GM18870 (cell line): ENCODE results near the gene NRM.
"Not testable (repeated sequence)": the region's sequence is repeated elsewhere in the genome, so short reads cannot be mapped to it uniquely, and the experiment has no call there.

Experiments used
- ATAC-seq: cut with Tn5 transposase; IDR thresholded peaks from one replicate; pipeline ENCODE4 v1.9.1; 2021; ENCODE audit warnings: moderate library complexity; ENCODE audit not compliant: unreplicated experiment

Gene NRM

DNA sequence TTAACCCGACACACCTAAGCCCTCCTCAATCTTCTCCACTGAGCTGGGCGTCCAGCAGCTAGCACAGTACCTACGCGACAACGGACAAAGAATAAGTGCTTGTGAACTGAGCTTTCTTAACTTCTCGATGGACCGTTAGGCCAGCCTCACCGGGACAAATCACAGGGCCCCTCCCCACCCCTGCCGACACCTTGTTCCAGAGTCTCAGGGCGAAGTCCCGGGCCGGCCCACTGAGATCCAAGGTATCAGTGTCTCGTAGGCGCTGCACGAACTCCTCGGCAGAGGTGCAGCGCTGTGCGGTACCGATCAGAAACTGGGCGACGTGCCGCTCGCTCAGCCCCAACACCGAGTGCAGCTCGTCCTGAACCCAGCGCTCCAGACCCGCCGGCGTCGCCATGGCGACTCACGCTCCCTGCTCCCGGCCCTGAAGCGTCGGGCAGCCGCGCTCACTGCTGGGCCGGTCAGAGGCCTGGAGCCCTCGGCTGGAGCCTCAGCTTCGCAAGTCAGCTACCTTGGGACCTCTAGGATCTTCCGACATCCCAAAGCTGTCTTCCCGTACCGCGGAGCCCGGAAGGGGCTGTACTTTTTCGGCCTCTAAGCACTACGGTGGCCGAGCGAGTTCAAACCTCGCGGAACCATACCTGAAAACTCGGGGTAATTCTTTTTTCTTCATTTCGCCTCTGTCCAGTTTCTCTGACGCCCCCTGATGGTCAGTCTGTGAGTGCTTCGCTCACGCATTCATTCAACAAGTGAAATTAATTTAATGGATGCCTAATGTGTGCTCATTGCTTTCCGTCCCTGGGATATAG lies 18.1 kb downstream of the NRM start, which contains the start of gene DHX16:
TSS of gene DHX16 (minus strand) at position 562 of the 809 bp plus-strand sequence. CDS start at position 397, 165 bp downstream.
- peak; percentile 65 for ATAC-seq

DNA sequence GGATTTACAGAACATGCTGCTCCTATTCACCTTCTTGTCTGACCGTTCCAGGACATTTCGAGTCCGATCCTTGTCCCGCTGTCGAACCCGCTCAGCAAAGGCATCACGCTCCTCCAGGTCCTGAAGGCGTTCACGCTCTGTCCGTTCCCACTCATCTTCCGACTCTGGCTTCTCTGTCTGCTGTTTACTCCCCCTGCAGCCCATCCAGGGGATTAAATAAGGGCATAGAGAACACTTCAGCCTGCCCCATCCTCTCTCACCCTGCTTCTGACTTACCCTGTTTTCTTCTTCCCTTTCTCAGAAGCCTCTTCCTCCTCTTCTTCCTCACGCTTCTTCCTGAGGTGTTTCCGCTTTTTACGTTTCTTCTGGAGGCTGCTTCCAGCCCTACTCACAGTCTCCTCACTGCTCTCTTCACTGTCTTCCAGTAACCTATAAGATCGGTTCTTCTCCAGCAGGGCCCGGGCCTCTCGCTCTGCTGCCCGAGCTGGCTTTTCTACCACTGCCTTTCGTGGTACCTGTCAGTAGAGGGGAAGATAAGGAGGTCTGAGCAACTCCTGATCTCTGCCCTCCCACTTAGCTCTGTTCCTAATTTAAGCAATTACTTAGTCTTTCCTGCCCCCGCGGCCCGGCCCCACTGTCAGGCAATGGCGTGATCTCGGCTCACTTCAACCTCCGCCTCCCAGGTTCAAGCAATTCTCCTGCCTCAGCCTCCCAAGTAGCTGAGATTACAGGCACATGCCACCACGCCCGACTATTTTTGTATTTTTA lies 19.8 kb downstream of the NRM start:
- no peak for ATAC-seq

DNA sequence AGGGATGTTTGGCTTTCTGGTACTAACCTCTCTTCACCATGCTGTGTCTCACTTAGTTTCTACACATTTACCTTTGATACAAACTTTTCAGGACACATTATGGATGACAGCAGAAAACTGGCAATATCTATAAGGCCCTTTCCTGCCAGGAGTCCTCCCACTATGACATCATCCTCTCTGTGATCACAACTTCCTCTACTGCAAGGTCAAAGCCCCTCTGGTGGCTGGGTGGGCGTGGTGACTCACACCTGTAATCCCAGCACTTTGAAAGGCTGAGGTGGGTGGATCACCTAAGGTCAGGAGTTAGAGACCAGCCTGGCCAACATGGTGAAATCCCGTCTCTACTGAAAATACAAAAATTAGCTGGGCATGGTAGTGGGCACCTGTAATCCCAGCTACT lies 24.5 kb downstream of the NRM start:
- ATAC-seq, result not testable (repeated sequence)

DNA sequence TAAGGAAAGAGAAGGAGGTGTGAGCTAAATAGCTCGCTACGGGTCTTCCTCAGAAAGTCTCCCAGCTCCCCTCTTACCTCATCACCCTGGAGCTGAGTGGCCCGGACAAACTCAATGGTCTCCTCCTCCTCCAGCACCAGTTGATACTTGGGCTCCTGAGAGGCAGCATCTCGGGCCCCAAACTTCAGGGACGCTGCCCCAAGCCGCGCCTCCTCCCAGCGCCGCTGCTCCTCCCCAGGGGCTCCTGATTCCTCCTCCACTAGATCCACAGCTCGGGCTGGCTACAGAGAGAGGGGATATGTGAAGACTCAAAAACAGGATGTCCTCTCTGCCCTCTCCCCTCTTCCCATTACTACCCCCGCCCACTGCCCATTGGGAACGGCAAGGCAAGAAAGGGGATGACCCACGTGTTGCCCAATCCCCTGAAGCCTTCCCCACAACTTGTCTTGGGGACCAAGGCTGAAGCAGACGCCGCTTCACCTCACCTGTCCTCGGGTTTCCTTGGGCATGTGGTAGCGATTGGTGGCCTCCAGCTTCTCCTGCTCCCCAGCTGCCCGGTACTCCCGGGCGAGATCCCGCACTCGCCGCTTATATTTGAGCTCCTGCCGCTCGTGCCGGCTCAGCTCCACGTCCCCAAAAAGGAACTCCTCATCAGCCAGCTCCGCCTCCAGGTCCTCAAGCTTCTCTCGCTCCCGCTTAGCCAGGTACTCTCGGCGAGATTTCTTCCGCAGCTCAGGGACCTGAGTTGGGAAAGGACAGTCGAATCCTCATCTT lies 25.6 kb downstream of the NRM start:
- ATAC-seq, result no peak

DNA sequence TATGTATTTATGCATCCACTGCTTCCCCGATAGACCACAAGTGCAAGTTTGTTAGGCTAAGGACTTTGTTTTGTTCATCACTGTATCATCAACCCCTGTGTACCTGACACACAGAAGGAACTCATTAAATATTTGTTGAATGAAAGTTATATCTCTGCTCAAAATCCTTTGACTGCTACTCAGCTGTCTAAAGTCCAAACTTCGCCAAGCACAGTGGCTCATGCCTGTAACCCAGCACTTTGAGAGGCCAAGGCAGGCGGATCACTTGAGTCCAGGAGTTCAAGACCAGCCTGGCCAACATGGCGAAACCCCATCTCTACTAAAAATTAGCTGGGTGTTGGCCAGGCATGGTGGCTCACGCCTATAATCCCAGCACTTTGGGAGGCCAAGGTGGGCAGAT lies 32.9 kb downstream of the NRM start:
- not testable (repeated sequence) for ATAC-seq

DNA sequence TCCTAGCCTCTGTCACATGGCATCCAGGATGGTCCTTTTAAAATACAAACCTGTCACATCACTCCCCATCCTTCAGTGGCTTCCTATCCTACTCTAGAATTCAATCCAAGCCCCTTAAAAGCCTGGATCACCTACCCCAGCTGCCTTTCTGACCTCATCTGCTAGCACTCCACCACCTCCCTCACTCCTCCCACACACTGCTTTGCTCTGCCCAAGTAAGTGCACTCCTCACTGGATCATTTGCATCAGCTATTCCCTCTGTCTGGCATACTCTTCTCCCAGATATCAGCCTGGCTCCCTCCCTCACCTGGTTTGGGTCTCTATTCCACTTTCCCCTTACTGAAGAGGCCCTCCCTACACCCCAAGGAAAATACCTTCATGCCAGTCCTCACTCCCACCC lies 33.3 kb downstream of the NRM start:
- ATAC-seq, result no peak

DNA sequence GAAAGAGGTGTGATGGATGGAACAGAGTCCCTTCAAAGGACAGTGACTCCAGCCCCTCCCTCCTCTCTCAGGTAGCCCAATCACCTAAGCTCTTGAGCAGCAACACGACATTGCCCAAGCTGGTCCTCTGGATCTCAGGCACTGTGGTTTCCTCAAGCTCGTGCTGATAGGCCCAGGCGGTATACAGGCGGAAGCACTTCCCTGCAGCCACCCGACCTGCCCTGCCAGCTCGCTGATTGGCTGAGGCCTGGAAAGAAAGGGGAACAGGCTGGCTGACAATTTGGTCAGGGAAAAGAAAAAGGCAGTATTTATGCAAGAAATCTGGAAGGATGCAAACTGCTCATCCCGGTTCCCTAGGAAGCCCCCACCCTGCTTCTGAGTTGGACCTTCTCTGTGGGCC lies 34.3 kb downstream of the NRM start:
- ATAC-seq, result no peak

DNA sequence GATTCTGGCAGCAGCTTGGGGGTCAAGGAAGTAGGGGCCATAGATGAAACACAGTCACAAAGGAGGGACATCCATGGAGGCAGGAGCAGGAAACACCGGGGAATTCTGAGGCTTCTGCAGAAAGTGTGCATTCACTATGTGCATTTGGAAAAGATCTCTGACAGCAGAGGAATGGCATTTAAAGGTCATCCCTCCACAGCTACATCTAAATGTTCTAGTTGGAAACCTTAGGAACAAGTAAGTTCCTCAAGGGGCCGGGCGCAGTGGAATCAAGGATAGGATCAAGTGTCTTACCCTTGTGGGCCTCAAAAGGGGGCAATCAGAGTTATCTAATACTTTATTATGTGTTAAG lies 35.1 kb downstream of the NRM start:
- ATAC-seq, result no peak

DNA sequence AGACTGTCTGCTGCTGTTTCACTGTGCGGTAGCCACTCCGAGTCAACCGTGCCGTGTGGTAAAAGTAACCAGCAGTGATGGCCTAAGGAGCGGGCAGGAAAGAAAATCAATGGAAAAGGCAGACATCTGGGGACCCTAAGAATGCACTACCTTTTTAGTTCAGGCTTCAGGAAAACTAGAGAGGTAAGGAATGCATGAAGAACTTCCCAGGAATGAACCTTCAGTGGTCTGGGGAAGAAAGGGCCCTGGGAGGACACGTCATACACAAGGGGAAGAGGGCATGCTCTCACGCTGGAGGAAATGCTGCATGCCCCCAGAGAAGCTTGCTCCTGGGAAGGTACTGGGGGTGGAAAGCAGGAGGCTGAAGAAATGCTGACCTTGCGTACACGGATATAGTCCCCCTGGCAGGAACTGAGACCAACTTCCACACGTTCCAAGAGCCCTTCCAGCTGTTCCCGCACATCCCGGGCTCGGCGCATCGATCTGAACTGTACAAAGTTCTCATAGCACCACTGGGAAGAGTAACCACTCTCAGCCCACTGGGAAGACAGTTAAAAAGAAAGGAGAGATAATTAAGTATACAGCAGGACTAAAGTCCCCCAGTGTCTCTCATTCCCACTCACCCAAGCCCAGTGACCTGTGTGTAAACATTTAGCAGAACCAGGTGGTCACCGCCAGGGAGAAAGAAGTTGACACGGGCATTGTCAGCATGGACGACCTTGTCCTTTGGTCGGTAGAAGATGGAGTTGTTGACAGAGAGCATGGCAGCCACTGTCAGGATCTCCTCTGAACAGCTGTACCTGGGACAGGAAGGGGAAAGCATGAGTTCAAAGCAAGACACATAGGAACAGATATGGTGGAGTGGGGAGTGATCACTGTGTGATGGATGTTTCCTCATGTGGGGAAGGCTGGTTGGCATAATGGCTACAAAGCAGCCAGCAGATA lies 35.7 kb downstream of the NRM start:
- no peak for ATAC-seq

DNA sequence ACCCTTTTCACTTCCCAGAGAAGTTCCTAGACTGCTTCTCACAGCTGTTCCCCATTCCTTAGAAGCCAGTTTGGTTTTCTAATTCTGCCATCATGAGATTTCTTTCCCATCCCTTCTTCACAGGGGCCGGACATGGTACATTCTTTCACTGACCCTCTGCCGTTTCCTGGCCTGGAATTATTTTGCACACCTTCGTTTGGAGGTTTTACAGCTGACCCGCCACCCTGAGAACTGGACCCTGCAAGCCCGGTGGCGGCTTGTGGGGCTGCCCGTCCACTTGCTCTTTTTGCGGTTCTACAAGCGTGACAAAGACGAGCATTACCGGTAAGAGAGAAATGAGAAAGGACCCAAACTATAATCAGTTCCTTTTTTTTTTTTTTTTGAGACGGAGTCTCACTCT lies 39.6 kb downstream of the NRM start:
- no peak for ATAC-seq

DNA sequence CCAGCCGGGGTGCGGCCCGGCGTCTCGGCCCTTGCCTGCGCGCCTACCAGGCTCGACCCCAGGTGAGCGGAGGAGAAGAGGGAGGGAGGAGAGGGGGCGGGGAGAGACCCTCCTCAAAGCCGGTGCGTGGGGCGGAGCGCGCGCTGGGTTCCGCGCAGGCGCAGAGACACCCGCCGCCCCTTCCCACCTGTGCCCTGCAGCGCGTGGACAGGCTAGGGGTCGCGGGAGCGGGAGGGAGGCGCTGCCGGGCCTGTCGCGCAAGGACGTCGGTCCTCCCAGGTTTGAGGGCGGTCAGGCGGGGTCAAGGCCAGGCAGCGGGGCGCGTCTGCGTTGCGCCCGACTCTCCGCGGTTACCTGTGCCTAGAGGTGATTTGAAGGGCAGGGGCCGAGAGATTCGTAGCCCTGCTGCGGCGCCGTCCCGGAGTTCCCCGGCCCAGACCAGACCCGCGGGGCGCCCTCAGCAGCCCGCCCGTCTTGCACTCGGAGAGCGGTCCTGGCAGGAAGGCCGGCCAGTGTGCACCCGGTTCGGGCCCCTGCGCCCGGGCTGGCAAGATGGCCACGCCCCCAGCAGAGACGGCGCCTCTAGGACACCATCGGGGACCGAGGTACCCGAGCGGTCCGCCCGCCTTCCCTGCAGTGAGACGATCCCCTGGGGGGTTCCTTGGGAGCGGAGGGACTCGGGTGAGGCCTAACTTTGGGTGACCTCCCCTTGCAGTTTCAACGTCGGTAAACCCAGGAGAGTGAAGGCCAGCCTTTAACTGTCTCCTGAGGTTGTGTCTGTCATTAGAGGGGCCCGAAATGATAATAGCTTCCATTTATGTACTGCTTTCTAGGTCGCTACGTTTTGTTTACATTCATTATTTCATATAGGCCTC lies 43.3 kb downstream of the NRM start:
- ATAC-seq, result no peak

DNA sequence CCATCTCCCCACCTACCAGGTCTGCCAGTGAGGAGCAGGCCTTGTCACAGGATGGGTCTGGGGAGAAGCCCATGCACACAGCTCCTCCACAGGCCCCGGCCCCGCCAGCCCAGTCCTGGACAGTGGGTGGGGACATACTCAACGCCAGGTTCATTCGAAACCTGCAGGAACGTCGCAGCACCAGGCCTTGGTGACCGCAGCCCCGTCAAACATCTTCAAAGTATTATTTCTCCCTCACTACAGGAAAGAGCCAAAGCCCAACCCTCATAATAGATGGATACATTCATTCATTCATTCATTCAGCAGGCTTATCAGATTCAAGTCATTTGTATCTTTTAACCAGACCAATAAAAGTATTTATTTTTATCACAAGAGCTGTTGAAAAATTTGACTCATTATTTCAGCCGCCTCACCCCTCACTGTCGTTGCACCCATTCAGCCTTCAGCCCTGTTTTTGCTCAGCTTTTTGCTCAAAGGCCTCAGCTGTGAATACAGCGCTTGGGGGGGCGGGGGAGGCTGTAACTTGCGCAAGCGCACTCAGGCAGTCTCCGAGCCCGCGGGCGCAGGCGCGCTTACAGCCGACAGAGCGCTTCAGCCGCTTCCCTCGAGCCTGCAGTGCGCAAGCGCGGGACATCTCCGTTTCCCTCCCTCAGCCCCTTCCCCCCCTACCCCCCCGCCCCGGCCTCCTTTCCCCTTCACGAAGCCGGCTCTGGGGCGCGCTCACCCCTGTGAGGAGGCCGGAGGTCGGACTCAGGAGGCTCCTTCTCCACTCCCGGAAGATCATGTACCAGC lies 44.1 kb downstream of the NRM start, which contains the start of gene C6orf136:
TSS of gene C6orf136 (plus strand) at position 684 of the 792 bp plus-strand sequence. CDS start at position 783, 99 bp downstream.
- ATAC-seq, result no peak

DNA sequence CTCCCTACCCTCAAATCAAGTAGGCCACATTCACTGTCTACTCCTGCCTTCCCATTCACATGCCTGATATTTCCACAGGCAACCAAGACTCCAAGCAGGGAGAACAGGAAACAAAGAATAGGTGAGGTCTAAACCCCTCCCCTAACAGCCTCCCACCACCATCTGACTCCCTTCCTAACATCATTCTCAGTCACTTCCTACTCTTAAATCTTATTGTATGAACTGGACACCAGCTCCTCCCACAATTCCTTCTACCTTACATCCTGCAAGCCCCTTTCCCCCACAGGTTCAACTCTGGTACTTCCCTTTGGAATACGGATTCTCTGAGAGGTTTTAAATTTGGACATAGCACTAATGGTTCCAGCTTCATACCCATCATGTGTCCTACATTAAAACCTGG lies 44.8 kb downstream of the NRM start:
- ATAC-seq, result no peak

DNA sequence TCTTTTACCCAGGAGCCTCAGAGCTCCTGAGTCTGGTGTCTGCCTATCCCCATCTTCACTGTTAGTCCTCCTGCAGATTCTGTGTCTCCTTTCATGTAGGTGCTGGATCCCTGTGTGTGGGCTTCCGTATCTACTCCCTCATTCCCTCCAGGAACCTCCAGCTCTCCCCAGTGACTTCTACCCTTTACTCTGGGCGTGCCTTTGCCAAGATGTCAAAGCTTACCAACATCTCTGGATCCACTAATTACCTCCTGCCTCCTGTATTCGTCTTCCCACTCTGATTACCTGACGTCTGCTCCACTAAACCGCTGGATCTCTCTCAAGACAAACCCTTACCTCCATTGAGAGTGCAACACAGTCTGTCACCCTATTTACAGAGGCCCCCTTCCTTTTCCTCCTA lies 46.0 kb downstream of the NRM start:
- no peak for ATAC-seq

DNA sequence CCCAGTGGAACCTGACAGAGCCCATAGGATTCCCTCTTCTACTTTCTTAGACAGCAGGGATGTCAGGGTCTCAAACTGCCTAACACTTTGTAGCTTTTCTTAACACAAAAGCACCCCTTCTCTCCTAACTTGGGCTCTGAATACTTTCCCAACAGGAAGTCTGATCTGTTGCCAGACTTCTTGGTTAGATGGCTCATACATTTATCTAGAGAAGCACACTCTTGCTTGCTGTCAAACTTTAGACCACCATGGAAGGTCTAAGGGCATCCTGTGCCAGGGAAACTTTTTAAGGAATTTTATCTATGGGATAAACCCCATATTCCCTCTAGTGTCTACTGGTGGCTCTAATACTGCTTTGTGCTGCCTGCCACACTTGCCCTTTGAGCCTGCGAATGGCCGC lies 47.1 kb downstream of the NRM start:
- no peak for ATAC-seq

DNA sequence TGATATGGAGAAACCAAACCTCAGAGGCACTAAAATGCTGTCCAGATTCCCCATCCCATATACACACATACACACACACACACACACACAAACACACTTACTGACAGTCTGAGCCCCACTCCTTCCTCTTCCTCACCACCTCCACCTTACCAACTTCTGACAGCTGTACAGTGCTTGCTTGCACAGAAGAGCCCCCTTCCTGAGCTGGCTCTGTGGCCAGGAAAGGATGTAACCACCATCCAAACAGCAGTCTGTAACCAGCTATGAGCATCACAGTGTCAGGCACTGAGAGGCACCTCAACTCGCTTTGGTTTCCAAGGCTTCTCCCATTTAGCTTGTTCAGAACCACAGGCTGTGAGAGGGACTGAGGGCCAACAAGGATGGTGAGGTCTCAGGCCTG lies 49.7 kb downstream of the NRM start:
- no peak for ATAC-seq

DNA sequence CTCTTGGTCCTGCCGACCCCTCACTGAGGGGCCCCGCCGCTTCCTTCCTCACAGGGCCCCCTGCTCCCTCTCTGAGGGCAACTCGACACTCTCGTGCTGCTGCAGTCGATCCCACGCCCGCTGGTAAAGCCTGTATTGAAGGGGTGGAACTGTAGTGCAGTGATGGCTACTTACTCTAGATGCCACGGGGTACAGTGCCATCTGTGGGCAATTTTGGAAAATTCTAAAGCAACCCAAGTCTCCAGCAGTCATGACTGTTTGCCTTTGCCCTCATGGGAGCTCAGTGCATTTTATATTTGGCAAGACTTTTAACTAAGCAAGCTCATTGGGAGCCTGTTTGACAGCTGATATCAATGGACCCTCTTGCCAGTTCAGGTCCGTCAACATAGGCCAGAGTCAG lies 50.3 kb downstream of the NRM start:
- no peak for ATAC-seq
